GM19025 (cell line): ENCODE results near the gene SAMMSON.
A peak's percentile ranks its signal among the peaks of the same experiment; 100 is the strongest.

ENCODE experiments used
- ATAC-seq: cut with Tn5 transposase; IDR thresholded peaks from one replicate; pipeline ENCODE4 v1.9.1; 2021; ENCODE audit warnings: mild to moderate bottlenecking, low read depth, moderate library complexity; ENCODE audit not compliant: unreplicated experiment

SAMMSON gene

DNA sequence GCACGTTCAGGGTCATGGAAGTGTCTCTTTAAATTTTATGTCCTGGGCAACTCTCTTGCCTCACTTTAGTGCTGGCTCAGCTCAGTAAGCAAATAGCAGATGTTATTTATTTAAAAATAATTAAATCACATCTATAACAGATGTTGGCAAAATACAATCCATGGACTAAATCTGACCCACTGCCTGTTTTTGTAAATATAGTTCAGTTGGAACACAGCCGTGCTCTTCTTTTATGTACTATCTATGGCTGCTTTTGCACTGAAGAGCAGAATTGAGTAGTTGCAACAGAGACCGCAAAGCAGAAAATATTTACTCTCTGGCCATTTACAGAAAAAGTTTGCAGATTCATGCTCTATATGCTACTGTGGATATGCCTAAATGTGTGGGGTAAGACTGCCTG is 79.2 kb downstream of the SAMMSON start:
- no peak for ATAC-seq

DNA sequence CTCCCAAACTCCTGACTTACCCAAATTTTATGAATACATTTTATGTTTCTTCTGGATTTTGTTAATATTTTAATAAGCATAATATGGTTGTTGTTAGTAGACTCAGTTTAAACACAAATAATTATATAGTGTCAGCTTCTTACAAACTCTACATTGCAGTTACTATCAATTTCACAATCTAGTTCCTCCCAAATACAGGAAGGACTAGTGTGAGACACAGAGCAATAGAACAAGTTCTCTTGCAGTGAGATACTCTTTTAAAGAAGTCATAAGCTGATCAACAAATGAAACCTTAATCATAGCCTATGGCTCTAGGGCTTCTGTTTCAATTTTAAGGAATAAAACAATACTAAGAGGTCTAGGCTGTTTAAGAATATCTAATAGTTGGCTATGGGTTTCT is 86.1 kb downstream of the SAMMSON start:
- no peak for ATAC-seq

DNA sequence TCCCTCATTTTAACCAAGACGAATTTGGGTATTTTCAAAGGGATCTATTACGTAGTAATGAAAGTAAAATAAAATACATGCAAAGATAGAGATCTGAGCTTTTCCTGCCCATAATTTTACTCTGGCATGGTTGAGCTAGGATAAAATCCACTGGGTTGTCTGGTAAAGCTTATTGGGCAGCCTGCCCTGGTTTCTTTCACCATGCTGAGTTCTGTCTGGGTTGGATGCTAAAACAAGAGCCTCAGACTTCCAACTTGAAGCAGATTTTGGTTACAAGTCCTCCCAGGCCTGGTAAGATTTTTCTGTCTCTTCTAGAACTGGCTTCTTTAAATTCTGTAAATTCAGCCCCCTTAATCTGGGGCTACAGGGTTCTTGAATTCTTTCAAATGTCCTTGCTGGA is 86.8 kb downstream of the SAMMSON start:
- no peak for ATAC-seq

DNA sequence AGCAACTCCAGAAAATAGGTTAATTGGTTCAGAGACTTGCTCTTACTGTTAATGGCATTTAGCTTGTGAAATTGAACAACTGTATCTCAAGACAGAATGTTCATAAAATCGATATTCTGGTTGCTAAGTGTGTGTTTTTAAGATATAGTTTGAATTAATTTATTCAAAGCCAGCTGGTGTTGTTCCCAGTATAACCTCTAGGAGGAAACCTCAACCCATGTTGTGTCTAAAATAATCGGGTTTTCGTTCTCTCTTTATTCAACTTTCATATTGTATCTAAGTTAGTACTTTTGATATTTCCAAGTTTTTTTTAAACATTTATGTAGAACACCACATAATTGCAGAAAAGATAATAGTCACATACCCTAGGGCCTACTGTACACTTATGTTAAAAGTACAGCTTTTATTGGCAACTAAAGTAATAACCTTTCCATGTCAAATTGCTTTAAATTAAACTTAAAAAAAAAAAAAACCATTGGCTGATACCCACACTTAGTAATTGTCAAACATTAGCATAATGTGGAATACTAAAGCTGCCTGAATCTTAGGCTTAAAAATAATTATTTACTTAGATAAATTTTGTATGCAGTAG is 90.9 kb downstream of the SAMMSON start:
- no peak for ATAC-seq

DNA sequence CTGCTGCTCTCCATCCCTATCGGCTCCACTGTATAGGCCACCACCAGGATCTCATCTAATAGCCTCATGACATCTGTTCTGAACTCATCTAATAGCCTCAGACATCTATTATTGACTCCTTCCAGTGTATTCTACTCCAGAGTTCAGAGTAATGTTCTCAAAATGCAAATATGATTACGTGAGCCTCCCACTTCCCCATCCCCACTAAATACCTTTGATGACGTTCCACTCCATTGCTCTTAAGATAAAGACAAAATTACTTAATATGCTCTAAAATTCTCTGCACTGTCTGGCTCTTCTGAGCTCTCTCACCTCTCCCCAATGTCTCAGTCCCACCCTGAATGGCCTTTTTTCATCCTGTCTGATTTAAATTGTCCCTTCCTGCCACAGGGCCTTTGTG is 94.7 kb downstream of the SAMMSON start:
- ATAC-seq, result no peak

DNA sequence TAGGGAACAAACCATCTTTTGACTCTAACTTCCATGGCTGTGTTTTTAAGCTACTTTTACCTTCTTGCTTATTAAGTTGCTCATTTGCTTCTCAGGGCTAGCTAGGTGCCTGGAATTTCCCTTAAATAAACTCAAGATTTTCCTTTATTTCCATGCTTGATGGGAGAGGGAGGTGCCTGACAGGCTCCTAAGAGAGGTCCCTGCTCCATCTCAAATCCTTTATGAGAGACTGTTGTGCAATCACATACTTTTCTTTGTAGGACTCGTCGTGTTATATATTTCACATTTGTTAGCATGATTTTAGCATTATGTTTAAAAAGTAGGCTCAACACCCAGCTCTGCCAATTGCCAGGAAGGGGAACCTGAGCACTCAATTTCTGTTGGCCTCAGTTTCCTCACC is 95.7 kb downstream of the SAMMSON start:
- ATAC-seq, result no peak

DNA sequence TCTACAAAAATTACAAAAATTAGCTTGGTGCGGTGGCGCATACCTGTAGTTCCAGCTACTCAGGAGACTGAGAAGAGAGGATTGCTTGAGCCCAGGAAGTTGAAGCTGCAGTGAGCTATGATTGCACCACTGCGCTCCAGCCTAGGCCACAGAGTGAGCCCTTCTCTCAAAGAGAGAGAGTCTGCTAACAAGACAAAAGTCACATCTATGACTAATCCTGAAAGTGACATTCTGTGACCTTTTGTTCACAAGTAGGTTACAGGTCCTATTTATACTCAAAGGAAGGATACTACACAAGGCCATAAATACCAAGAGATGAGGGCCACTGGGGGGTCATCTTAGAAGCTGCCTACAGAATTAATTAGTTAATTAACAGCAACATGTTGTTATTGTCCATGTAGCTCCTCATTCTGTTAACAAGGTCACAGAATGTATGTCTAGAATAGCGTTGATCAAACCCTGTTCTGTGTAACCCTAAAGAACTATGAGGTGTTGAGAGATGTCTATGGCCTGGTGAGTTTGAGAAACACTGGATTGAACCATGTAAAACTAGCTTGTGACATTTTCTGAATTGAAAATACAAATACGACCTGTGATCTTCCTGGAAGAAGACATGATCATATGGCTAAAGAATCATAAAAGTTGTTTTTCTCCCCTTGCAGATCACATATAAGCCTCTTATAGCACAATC is 97.0 kb downstream of the SAMMSON start:
- peak; percentile 72 for ATAC-seq

DNA sequence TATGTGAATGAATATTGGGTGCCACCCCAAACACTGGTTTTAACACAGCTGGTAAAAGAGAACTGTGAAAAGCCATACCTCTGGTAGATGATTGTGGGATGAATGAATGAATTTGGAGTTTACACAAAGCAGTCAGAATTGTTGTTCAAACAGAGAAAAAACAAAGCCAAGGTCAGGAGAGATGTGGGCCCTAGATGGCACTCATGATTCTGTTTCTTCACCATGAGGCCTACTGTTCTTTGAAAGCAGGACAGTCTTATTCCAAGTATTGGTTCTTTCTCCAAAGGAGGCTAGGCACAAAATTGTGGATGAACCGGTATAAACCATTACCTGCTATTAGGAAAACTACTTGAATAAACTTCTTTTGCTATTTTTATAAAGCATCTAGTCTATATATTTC is 97.6 kb downstream of the SAMMSON start:
- ATAC-seq, result no peak

DNA sequence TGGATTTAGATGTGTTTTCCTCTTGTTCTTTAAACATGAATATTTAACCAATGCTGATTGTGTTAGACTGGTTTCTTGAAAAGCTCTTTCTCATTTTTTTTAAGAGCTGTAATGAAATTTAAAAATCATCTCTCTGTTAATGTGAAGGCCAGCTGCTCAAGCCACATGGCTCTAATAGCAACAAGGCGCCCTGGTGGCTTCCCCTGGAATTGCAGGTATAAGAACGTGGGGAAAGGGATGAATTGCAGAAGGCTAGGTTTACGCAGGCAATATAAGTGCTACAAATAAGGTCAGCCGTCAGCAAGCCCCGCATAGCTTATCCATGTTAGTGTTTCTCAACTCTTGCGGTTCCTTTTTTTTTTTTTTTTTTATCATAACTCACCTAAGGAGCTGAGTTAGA is 108.5 kb downstream of the SAMMSON start:
- no peak for ATAC-seq

DNA sequence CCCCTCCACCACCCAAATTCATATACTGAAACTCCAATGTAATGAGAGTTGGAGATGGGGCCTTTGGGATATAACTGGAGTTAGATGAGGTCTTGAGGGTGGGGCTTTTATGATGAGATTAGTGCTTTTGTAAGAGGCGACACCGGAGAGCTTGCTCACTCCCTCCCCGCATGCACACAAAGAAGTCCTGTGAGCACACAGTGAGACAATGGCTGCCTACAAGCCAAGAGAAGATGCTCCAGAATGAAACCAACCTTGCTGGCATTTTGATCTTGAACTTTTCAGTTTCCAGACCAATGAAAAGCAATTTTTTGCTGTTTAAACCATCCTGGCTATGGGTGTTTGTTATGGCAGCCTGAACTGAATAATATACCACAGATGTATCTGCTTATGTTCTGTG is 109.0 kb downstream of the SAMMSON start:
- no peak for ATAC-seq

DNA sequence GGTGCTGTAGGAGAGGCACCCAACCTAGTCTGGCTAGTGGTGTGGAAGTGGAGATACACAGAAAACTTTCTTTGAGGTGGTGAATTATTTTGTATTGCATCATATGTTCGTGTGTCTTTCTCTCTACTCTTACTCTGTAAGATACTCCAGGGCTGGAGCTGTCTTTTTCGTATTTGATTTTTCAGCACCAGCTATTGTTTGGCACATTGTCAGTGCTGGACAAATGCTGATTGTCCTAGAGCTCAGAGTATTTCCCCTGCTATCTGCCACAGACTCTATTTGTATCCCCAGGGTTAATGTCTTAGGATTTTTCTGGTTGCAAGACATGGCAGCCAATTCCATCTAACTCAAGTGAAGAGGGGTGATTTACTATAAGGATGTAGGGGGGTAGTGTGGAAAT is 110.5 kb downstream of the SAMMSON start:
- ATAC-seq, result no peak

DNA sequence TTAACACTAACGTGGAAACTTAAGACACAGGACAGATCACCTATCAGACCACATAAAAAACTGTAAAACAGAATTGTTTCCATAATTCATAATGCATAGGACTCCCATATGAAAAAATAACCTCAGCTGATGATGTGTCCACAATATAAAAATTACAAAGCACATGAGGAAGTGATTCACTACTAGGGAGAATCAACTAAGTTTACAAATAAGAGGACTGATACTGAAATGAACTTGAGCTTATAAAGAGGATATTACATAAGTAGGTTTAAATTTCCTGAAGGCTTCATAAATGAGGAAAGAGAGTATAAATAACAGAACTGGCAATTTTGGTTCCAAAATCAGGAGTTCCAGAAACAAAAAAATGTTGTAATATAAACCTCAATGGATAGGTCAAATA is 111.9 kb downstream of the SAMMSON start:
- no peak for ATAC-seq

DNA sequence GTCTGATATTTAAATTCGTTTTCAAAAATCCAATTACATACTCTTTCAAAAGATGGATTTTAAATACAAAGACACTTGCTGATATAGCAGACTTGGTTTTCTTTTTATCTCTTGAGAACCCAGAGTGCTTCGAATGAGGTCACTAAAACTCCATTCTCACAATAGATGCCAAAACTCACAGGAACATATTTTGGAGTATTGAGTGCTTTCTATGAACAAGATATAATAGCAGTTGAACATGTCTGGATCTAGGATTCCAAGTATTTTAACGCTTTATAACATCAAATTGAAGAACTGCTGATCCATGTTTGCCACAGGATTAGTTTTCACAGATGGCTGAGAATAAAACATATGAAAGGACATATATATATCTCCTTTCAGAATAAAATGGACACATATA is 113.2 kb downstream of the SAMMSON start:
- no peak for ATAC-seq

DNA sequence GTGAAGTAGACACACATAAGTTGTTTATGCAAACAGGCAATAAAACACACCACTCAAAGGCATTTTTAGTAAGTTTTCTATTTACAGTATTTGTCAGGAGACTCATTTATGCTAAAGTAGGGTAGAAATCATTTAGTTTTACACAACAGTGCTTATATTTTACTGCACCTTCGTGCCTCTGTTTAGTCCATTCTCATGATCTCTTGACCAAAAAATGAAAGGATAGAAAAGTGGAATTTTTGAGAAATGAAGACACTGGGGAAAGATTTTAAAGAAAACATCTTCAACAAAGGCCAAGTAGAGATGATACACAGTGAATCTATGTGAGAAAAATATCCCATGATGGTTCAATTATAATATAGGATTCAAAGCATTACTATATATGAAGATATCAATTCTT is 114.9 kb downstream of the SAMMSON start:
- ATAC-seq, result no peak

DNA sequence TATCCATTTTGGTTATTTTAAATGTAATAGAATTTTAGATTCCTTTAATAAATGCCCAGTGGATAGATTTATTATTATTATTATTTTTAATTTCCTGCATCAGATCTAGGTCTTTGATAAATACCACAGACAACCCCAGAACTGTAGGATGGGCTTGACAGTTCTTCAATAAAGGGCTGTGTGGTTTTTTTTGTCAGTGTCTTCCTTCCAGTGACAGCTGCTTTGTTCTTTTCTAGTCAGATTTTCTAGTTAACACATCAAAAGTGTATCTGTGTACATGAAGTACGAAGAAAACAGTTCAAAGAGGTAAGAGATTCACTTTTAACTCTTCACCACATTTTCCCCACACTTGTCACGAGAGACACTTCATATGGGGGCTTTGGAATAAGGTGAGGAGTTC is 120.3 kb downstream of the SAMMSON start:
- no peak for ATAC-seq
